ENCODE data around the gene MFN2. TPM values are rescaled to one million over a fixed set of nuclear protein-coding genes. Genes with fewer than 3 reads are reported as not detected.
A peak's percentile ranks its signal among the peaks of the same experiment; 100 is the strongest.
"Not testable (repeated sequence)": the region's sequence is repeated elsewhere in the genome, so short reads cannot be mapped to it uniquely, and the experiment has no call there.

MFN2 gene
- total RNA-seq, 2 experiments from 2014 or later, result 55.1 to 60.4 TPM

DNA sequence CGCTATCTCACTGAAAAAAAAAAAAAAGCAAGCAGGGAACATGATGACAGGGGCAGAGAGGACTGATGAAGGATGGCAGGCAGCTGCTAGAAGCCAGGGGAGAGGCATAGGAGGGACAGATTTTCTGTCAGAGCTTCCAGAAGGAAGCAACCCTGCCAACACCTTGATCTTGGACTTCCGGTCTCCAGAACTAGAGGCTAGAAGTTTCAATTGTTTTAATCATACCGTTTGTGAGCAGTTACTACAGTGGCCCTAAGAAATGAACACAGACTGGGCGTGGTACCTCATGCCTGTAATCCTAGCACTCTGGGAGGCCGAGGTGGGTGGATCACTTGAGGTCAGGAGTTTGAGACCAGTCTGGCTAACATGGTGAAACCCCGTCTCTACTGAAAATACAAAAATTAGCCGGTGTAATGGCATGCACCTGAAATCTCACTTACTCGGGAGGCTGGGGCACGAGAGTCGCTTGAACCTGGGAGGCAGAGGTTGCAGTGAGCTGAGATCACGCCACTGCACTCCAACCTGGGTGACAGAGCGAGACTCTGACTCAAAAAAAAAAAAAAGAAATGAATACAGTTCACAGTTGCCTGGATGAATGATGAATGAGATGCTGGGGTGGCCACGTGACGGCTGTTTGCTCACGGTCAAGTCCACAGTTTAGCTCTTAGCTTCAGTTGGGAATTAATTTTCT lies 64.1 kb downstream of the MFN2 start:
- H3K36me3 Mint-ChIP-seq (ENCODE audit: low read depth); DNase-seq; H3K9me3 Mint-ChIP-seq (ENCODE audit: insufficient read depth); ATAC-seq; CTCF ChIA-PET; H3K4me3 Mint-ChIP-seq; H3K27ac Mint-ChIP-seq: not testable (repeated sequence)
- H3K27me3 Mint-ChIP-seq (ENCODE audit: low read depth), result peaks cover 18% of the 10 kb centered on the region
- POLR2A ChIA-PET, result interaction anchor here (4.3 kb wide), 1 partner anchor 135 kb away, joined by 45 read pairs; no protein-coding TSS in a partner anchor
- peaks cover 11% of the 10 kb centered on the region for H3K4me1 Mint-ChIP-seq (ENCODE audit: low read depth)

DNA sequence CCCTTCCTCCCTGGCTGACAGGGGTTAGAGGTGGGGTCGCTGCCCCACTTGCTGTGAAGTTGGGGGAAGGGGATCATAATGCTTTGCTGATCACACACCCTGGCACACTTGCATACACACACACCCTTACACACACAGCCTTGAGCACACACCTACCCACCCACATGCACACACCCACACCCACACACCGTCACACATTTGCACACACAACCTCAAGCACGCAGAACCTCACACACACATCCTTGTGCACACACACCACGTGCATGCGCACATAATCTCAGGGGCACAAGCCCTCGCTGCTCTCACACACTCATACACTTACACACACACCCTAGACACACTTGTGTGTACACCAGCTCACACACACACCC lies 66.5 kb downstream of the MFN2 start:
- Mint-ChIP-seq H3K4me1 (ENCODE audit: low read depth) (peaks cover 6% of the 10 kb centered on the region), H3K9me3 (ENCODE audit: insufficient read depth) (no peaks in the 10 kb centered on the region), H3K4me3 (no peak overlapping the region), H3K27ac (no peak overlapping the region), H3K36me3 (ENCODE audit: low read depth) (no peaks in the 10 kb centered on the region), H3K27me3 (ENCODE audit: low read depth) (peaks cover 22% of the 10 kb centered on the region)
- ChIA-PET POLR2A (interaction anchor here (1.5 to 4.3 kb wide), 3 partner anchors 8 to 138 kb away, joined by 3 to 45 read pairs (median 9); no protein-coding TSS in a partner anchor), CTCF (interaction anchor here (0.9 to 2.5 kb wide), 6 partner anchors 11 to 78 kb away, joined by 3 to 5 read pairs (median 4); no protein-coding TSS in a partner anchor)
- no peak for ATAC-seq
- no peak for DNase-seq

DNA sequence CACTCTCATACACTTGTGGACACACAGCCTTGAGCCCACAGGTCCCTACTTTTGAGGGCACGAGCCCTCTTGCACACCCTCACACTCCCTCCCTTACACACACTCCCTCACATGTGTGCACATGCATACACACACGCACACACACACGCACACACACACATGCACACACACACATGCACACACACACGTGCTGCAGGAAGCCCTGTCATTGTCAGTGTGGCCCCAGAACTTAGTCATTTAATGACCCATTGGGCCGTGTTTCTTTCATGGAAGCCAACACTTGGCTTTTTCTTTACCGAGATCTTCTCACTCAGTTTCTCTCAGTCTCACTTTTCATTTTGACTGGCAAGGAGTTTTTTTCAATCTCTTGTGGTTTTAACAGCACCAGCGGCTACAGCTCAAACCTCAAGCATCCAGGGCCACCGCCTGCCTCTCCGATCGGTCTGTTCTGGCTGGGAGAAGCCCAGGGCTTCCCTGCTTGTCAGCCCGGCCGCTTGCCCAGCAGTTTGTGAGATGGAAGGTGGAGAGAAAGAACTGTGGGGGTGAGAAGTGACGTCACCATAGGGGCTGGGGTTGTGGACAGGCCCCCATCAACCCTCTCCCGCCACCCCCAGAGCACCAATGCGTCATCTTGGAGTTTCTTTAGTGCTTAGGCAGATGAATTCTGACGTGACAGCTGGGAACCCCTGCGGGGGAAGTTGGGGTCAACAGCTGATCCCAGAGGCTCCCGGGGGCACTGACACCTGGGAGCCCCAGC lies 67.1 kb downstream of the MFN2 start:
- Mint-ChIP-seq H3K4me1 (ENCODE audit: low read depth) (peaks cover 11% of the 10 kb centered on the region), H3K27me3 (ENCODE audit: low read depth) (peaks cover 22% of the 10 kb centered on the region), H3K36me3 (ENCODE audit: low read depth) (no peaks in the 10 kb centered on the region), H3K4me3 (no peak overlapping the region), H3K27ac (no peak overlapping the region), H3K9me3 (ENCODE audit: insufficient read depth) (no peaks in the 10 kb centered on the region)
- POLR2A ChIA-PET, result interaction anchor here (1.5 to 4.3 kb wide), 3 partner anchors 8 to 138 kb away, joined by 3 to 45 read pairs (median 9); no protein-coding TSS in a partner anchor
- peak; percentile 80 for ATAC-seq
- DNase-seq, result peak; percentile 78
- CTCF ChIA-PET, result interaction anchor here (0.9 to 2.5 kb wide), 6 partner anchors 9 to 78 kb away, joined by 3 to 5 read pairs (median 4); no protein-coding TSS in a partner anchor

DNA sequence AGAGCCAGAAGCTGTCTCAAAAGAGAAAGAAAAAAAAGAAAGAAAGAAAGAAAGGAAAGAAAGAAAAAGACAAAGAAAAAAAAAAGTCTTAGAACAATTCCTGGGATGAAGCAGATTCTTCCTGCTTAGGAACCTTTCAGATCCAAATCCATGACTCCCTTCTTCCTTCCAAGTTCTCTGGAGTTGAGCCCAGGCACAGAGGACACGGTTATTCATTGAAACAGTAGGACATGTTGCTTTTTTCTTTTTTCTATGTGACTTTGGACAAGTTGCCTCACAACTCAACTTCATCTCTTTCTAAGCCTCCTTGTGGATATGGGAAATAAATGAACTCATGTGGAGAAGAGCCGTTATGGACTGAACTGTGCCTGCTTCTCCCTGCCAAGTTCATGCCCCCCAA lies 68.1 kb downstream of the MFN2 start:
- Mint-ChIP-seq H3K36me3 (ENCODE audit: low read depth) (no peaks in the 10 kb centered on the region), H3K9me3 (ENCODE audit: insufficient read depth) (no peaks in the 10 kb centered on the region), H3K27ac (no peak overlapping the region), H3K4me3 (no peak overlapping the region), H3K27me3 (ENCODE audit: low read depth) (peaks cover 22% of the 10 kb centered on the region), H3K4me1 (ENCODE audit: low read depth) (peaks cover 18% of the 10 kb centered on the region)
- CTCF ChIA-PET, result interaction anchor here (1.0 to 2.5 kb wide), 3 partner anchors 10 to 31 kb away, joined by 3 to 7 read pairs (median 5); no protein-coding TSS in a partner anchor
- ATAC-seq, result no peak
- DNase-seq, result no peak
- POLR2A ChIA-PET, result interaction anchor here (4.3 kb wide), 1 partner anchor 139 kb away, joined by 45 read pairs; no protein-coding TSS in a partner anchor

DNA sequence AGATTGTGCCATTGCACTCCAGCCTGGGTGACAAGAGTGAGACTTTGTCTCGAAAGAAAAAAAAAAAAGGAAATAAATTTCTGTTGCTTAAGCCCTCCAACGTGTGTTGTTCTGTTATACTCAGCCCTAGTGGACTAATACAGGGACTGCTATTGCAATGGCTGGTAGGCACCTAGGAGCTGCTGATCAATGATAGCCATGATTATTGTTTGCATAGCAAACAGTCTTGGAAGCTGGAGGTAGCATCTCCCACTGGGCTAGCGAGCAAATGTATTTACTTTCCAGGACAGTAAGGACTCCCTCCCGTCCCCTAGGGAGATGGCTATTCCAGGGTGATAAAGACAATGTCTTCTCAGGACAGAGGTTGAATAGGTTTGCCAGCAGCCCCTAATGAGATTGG lies 69.4 kb downstream of the MFN2 start:
- H3K9me3 Mint-ChIP-seq (ENCODE audit: insufficient read depth), result no peaks in the 10 kb centered on the region
- H3K4me1 Mint-ChIP-seq (ENCODE audit: low read depth), result peaks cover 23% of the 10 kb centered on the region
- peaks cover 18% of the 10 kb centered on the region for H3K27me3 Mint-ChIP-seq (ENCODE audit: low read depth)
- ATAC-seq (no peak), DNase-seq (no peak)
- no peak overlapping the region for H3K4me3 Mint-ChIP-seq
- no peaks in the 10 kb centered on the region for H3K36me3 Mint-ChIP-seq (ENCODE audit: low read depth)
- H3K27ac Mint-ChIP-seq, result no peak overlapping the region
- CTCF ChIA-PET, result interaction anchor here (1.0 to 2.0 kb wide), 2 partner anchors 10 to 30 kb away, joined by 3 to 7 read pairs; no protein-coding TSS in a partner anchor
- POLR2A ChIA-PET, result interaction anchor here (0.7 to 1.7 kb wide), 2 partner anchors 140 to 142 kb away, joined by 4 read pairs; no protein-coding TSS in a partner anchor

DNA sequence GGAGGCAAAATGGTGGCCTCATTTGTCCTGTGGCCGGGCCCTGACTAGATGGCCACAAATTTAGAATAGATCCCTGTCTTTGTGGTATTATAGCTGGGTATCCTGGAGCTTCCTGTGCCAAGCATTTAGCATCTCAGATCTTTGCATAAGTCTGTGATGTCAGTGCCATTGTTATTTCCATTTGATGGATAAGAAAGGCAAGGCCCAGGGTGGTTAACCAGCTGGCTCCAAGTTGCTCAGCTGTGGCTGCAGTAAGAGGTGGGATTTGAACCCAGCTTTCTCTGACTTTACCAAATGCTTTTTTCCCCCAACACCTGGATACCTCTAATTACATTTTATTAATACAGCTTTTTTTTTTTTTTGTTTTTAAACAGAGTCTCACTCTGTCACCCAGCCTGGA lies 71.1 kb downstream of the MFN2 start:
- CTCF ChIA-PET, result interaction anchor here (0.7 to 2.1 kb wide), 5 partner anchors 29 to 78 kb away, joined by 3 to 5 read pairs (median 3); partner anchors contain the start of gene MIIP
- Mint-ChIP-seq H3K36me3 (ENCODE audit: low read depth) (no peaks in the 10 kb centered on the region), H3K4me1 (ENCODE audit: low read depth) (peaks cover 25% of the 10 kb centered on the region), H3K27me3 (ENCODE audit: low read depth) (peaks cover 10% of the 10 kb centered on the region), H3K4me3 (no peak overlapping the region), H3K9me3 (ENCODE audit: insufficient read depth) (no peaks in the 10 kb centered on the region), H3K27ac (no peak overlapping the region)
- ATAC-seq (no peak), DNase-seq (no peak)
- POLR2A ChIA-PET, result interaction anchor here (1.2 to 1.7 kb wide), 2 partner anchors 141 to 143 kb away, joined by 3 to 11 read pairs; no protein-coding TSS in a partner anchor

DNA sequence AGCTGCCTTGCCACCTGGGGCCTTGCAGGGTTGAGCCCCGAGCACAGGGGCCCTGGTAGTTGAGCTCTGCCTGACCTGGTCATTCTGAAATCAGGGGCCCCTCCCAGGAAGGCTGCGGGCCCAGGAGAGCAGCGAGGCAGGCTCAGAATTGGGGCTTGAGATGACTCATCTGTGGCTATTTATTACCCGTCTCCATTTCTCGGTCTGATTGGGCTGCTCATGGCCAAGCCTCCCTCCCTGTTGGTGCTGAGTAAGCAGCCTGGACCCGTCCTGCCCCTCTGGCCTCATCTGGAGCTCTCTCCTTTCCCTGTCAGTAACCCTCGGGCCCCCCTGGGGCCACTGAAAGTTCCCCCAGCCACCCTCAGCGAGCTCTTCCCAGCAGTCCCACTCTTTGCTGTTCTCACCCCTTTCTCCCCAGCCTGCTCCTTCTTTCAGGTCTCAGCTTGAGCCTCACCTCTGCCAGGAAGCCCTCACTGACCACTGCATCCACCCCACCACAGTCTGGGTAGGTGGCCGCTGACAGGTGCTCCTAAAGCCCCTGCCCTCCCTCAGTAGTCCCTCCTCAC lies 71.8 kb downstream of the MFN2 start:
- ChIA-PET CTCF (interaction anchor here (1.0 to 2.1 kb wide), 5 partner anchors 21 to 72 kb away, joined by 3 to 5 read pairs (median 3); partner anchors contain the start of gene MIIP), POLR2A (interaction anchor here (0.6 to 1.7 kb wide), 3 partner anchors 72 to 144 kb away, joined by 3 to 11 read pairs (median 3); partner anchors contain the start of gene MFN2)
- Mint-ChIP-seq H3K4me1 (ENCODE audit: low read depth) (peaks cover 32% of the 10 kb centered on the region), H3K27ac (peak overlapping the region; percentile 6), H3K9me3 (ENCODE audit: insufficient read depth) (no peaks in the 10 kb centered on the region), H3K27me3 (ENCODE audit: low read depth) (peaks cover 11% of the 10 kb centered on the region), H3K4me3 (no peak overlapping the region), H3K36me3 (ENCODE audit: low read depth) (no peaks in the 10 kb centered on the region)
- peak; percentile 38 for ATAC-seq
- DNase-seq, result peak; percentile 57

DNA sequence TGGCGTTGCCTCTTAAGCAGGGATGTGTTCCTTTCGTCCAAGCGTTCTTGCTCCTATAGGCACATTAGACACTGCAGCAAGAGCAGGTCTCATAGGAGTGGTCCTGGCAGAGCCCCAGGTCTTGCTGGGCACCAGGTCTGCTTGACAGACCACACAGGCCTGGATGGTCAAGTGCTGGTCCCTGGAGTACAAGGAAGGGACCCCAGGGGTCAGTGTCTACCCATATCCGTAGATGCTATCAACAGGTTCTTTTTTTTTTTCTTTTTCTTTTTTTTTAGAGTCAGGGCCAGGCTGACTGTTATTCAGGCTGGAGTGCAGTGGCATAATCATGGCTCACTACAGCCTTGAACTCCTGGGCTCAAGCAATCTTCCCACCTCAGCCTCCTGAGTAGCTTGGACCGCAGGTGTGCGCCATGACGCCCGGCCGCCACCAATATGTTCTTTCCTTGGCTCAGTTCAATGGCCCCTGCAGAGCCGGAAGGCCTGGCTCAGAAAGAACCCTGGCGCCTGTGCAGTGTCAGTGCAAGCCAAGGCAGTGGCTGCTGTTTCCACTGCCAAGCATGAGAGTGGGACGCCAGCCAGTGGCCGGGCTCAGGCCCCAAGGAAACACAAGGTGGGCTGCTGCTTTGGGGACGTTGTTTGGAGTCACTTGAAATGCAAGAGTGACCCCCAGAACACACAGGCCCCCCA lies 72.9 kb downstream of the MFN2 start:
- no peak for ATAC-seq
- DNase-seq, result no peak
- no peaks in the 10 kb centered on the region for H3K9me3 Mint-ChIP-seq (ENCODE audit: insufficient read depth)
- POLR2A ChIA-PET, result no interaction called here
- no peak overlapping the region for H3K27ac Mint-ChIP-seq
- H3K36me3 Mint-ChIP-seq (ENCODE audit: low read depth), result no peaks in the 10 kb centered on the region
- CTCF ChIA-PET, result no interaction called here
- peaks cover 11% of the 10 kb centered on the region for H3K27me3 Mint-ChIP-seq (ENCODE audit: low read depth)
- H3K4me3 Mint-ChIP-seq, result no peak overlapping the region
- peaks cover 42% of the 10 kb centered on the region for H3K4me1 Mint-ChIP-seq (ENCODE audit: low read depth)

DNA sequence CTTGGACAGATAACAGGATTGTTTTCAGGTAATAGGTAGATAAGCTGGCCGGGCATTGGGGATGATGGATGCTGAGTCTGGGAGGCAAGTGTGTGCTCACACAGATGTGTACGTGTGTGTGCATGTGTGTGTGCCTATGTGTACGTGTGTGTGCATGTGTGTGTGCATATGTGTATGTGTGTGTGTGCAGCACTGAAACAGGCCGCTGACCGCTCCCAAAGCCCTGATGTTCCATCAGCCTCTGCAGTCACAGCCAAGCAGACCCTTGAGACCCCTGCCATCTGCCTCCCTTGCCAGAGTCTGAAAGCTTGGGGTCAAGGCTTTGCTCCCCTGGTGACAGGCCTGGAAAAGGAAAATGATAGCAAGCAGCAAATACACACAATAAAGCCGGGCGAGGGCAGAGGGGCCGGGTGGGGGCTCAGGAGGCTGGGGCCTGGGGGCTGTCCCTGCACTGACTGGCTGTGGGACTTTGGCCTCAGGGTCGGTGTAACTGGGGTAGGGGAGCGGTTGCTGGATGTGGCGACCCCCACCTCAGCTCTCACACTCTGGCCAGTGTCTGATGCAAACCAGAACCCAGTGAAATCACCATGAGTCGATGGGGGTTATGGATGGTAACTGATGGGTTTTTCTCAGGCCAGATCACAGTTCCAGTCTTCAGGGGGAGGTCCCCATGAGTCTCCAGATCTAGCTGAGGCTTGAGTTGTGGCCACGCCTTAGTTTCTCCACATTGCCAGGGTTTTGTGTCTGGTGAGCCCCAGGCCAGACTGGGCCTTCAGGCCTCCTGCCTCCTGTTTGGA lies 73.7 kb downstream of the MFN2 start:
- Mint-ChIP-seq H3K4me3 (no peak overlapping the region), H3K9me3 (ENCODE audit: insufficient read depth) (no peaks in the 10 kb centered on the region), H3K27ac (no peak overlapping the region), H3K27me3 (ENCODE audit: low read depth) (peaks cover 6% of the 10 kb centered on the region), H3K4me1 (ENCODE audit: low read depth) (peaks cover 39% of the 10 kb centered on the region), H3K36me3 (ENCODE audit: low read depth) (no peaks in the 10 kb centered on the region)
- no peak for ATAC-seq
- no peak for DNase-seq
- ChIA-PET CTCF (interaction anchor here (2.0 kb wide), 1 partner anchor 70 kb away, joined by 6 read pairs; no protein-coding TSS in a partner anchor), POLR2A (no interaction called here)

DNA sequence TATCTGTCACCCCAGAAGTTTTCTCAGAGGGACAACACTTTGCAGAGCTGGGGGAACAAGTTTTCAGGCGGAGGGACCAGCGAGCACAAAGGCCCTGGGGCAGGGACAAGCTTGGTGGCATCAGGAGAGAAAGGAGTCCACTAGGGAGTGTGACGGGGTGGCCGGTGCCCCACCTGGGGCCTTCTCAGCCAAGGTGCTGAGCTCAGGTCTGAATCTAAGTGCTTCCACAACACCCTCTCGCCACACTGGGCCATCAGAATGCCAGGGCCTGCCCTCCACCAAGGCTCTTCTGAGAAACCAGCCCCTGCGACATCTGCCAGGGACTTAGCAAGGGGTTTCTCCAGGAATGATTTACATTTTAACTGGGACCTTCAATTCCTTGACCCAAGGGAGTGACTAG lies 75.0 kb downstream of the MFN2 start:
- CTCF ChIA-PET, result interaction anchor here (1.1 to 2.0 kb wide), 3 partner anchors 16 to 69 kb away, joined by 3 to 6 read pairs (median 4); no protein-coding TSS in a partner anchor
- no peak for ATAC-seq
- Mint-ChIP-seq H3K36me3 (ENCODE audit: low read depth) (no peaks in the 10 kb centered on the region), H3K4me3 (no peak overlapping the region), H3K9me3 (ENCODE audit: insufficient read depth) (no peaks in the 10 kb centered on the region), H3K27me3 (ENCODE audit: low read depth) (peaks cover 7% of the 10 kb centered on the region), H3K27ac (no peak overlapping the region), H3K4me1 (ENCODE audit: low read depth) (peaks cover 49% of the 10 kb centered on the region)
- POLR2A ChIA-PET, result interaction anchor here (1.1 kb wide), 1 partner anchor 9 kb away, joined by 3 read pairs; no protein-coding TSS in a partner anchor
- no peak for DNase-seq

Measured in activated CD8-positive, alpha-beta T cell treated with anti-CD3 and anti-CD28 coated beads, Interleukin-2, amount 10 ng/mL, durations not matched to agents 7 days and 5 days (primary cell).